Kasumi-1 (cell line): ENCODE measurements around the gene KCNQ1.

Source experiments
- DNase-seq, 2 experiments: peaks; one replicate each; lab custom pipeline; 2025; lab: John Stamatoyannopoulos, UW

KCNQ1 gene

GRCh38 chr11:2578929-2579270 lies 134.1 kb downstream of the KCNQ1 start:
- DNase-seq, result no peak

GRCh38 chr11:2579315-2580060 lies 134.7 kb downstream of the KCNQ1 start:
- DNase-seq, result no peak

GRCh38 chr11:2580061-2580421 lies 135.2 kb downstream of the KCNQ1 start:
- DNase-seq, result no peak

DNA sequence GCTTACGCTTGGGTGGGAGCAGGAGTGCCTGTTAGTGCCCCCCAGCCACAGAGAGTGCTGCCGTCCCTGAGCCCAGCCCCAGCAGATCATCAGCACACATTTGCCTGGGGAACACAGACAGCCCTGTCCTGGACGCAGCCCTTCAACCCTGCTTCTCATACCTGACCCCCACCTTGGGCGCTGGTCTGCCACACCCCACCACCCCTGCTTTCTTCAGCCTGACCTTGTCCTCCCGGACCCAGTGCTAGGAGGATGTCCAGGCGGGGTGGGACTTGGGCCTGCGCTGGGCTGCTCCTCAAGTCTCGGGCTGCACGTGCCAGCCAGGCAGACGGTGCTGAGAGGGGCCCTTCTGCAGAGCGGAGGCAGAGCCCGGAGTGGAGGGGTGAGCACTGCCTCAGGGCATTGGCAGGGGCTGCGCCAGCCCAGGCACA lies 135.8 kb downstream of the KCNQ1 start:
- no peak for DNase-seq

DNA sequence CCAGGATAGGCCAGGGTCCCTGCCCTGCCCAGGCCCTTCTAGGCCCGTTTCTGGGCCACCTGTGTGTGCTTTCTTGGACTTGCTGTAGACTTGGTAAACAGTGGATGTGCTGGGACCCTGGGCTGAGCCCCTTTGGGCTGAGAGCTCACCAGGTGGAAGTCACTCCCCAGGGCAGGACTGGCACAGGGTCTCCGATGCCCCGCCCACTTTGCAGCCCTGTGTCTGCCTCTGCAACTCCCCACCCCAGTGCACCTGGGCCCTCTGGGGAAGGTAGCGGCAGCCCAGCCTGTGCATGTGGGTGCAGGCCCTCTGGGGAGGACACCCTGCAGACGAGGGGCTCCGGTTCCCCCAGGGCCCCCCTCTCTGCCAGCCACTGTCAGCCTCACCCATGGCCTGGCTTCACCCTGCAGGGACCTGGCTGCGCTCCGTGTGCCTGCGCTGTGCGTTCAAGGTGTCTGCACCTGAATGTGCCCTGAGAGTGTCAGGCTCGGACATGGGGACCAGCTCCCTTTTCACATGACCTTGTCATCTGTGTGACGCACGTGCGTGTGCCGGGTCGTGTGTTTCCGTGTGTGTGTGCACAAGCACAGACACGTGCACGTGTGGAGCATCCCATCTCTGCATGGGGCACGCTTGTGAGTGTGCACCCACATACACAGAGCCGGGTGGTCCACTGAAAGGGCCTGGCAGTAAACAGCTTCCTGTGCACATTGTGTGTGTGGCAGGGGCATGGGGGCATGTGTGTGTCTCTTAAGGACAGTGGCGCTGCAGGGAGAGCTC lies 136.5 kb downstream of the KCNQ1 start:
- no peak for DNase-seq

- DNase-seq, result no peak
These were observed 137.1 kb downstream of the KCNQ1 start for GRCh38 chr11:2581931-2582350.

GRCh38 chr11:2582351-2582945 lies 137.6 kb downstream of the KCNQ1 start:
- no peak for DNase-seq

DNA sequence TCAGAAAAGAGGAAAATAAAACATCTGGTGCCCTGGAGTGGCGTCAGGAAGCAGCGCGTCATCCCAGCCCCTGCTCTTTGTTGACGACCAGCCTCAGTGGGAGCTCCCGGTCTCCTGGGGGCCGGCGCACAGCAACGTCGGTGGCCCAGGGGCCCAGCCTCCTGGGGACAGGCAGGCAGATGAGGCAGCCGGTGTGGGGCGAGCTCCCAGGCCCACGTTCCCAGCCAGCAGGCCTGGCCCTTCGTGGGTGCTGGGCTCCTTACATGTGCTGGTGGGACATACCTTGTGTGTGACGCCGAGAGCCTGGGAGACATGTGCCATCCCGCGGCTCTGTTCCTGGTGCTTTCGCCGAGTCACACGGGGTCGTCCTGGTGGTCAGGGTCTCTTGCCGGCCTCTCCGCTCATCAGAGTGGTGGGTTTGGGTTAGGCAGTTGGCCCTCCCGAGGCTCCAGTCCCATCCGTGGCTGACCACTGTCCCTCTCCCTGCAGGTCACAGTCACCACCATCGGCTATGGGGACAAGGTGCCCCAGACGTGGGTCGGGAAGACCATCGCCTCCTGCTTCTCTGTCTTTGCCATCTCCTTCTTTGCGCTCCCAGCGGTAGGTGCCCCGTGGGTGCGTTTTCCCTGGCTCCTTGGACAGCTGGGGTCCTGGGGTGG lies 138.3 kb downstream of the KCNQ1 start:
- no peak for DNase-seq

- no peak for DNase-seq
These were observed 138.8 kb downstream of the KCNQ1 start for GRCh38 chr11:2583605-2583958.

GRCh38 chr11:2584434-2584811 lies 139.6 kb downstream of the KCNQ1 start:
- DNase-seq, result no peak

GRCh38 chr11:2584812-2585565 lies 140.2 kb downstream of the KCNQ1 start:
- no peak for DNase-seq

DNA sequence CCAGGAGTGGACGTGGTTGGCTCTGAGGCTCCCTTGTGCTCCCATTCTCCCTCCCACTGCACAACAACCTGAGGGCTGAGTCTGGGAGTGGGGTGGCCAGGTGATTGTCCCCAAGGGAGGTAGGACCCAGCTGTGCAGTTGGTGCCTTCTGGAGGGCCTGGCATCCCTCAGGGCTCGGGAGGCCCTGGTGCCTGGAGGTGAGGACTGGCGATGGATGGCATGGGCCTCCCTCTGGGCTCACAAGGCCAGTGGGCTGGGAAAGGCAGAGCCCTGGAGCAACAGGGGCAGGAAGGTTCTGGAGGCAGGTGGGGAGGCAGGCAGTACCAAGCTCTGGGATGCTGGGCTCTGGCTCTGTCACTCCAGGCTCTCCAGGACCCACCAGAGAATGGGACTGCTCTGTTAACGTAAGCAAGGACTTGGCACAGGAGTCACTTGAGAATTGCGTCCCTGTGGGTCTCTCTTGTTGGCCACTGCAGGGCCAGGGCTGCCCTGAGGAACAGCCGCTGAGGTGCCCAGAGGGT lies 140.8 kb downstream of the KCNQ1 start:
- DNase-seq, result no peak

- no peak for DNase-seq
These were observed 141.4 kb downstream of the KCNQ1 start for GRCh38 chr11:2586087-2586792.

DNA sequence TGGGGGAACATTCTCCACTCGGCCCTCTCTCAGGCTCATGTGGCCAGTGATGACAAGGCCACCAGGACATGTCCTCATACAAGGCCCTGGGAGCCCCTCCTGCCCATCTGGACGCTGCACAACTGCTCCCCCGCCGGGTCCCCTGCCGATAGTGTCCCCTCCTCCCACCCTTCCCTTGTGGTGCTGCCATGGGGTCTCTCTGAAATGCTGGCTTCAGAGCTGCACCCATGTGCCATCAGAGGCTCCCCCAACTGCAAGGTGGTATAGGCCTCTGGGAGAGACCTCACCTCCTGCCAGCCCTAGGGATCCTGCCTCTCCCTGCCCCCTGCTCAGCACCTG lies 142.0 kb downstream of the KCNQ1 start:
- DNase-seq, result no peak

DNA sequence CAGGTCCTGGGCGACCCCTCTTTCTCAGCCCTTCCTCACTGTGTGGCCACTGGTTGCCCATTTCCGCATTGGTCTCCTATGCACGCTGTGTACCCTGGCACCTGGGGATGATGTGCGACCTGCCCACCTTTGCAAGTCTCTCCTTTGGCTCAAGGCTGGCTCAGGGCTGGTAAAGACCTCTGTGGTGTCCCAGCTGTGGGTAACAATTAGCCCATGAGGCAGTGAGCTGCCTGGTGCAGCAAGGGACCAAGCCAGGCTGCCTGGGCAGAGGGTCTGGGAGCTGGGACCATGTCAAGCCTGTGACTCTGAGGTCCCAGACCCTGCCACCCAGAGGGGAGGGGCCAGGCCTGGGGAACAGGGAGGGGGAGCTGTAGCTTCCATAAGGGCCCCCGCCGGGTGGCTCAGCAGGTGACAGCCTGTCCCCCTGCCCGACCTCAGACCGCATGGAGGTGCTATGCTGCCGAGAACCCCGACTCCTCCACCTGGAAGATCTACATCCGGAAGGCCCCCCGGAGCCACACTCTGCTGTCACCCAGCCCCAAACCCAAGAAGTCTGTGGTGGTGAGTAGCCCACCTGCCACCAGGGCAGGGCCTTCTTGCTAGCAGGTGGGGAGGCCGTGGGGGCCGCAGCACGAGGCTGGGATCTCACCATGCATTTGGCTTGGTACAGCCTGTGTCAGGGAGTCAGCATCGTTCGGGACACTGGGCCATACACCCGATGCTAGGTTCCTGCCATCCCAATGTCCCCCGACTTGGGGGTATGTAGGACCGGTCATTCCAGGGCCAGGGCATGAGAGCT lies 142.5 kb downstream of the KCNQ1 start:
- DNase-seq, result no peak

GRCh38 chr11:2587976-2588748 lies 143.4 kb downstream of the KCNQ1 start:
- DNase-seq, result no peak

DNA sequence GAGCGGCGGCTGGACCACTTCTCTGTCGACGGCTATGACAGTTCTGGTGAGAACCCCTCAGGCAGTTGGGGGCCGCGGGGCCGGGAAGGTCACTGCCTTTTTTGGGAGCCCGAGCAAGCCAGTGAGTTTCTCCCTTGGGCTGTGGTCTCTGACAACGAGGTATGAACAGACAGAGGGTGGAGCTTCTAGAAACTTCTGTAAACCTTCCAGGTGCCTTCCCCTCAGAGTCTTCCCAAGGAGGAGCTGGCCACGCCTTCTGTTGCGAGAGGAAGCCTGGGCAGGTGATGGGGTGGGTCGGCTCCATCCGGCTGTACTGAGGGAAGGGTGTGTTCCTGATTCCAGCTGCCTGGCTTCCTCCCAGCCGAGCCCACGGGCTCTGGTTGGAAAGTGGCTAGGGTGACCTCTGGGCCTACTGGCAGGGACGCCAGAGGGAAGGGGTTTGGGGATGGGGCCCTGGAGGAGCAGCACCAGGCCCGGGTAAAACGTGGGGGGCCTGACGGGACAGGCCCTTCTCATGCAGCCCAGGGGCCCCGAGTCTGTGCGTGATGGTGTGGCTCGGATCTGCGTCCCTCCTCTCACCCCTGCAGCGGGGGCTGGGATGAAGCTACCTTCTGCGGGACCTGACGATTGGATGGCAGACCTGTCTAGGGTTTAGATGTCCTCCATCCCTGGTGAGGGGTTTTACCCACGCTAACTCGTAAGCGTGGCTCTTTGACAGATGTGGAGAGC lies 144.2 kb downstream of the KCNQ1 start:
- DNase-seq, result no peak

DNA sequence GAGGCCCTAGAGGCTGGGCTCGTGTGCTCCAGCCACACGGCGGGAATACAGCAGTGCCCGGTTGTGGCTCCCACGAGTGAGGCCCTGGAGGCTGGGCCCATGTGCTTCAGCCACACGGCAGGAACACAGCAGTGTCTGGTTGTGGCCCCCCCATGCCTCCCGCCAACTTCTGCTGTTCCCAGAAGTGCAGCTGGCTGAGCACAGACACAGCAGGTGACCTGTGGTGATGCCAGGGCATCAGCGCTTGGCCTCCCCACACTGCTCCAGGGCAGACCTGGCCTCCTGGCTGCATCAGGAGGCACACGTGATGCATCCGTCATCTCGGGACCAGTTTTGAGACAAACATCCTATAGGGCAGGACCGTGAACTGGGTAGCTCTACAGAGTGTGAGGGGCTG lies 144.7 kb downstream of the KCNQ1 start:
- no peak for DNase-seq
